HUES48 (cell line): ENCODE results near the gene DGKH.

ENCODE experiments used
- H3K27ac ChIP-seq: one replicate; pipeline ENCODE4 v1.7.0; 2013; ENCODE audit warnings: low read depth, low read length, inconsistent platforms
- H3K27me3 ChIP-seq: 2 replicates; pipeline ENCODE4 v1.6.1; 2013; ENCODE audit warnings: mild to moderate bottlenecking, low read length; ENCODE audit not compliant: control insufficient read depth, insufficient read depth
- H3K36me3 ChIP-seq: 2 replicates; pipeline ENCODE4 v1.6.1; 2013; ENCODE audit warnings: low read length; ENCODE audit not compliant: control insufficient read depth, insufficient read depth
- H3K4me1 ChIP-seq: 2 replicates; pipeline ENCODE4 v1.6.1; 2013; ENCODE audit warnings: mild to moderate bottlenecking, low read length; ENCODE audit not compliant: control insufficient read depth, insufficient read depth
- H3K4me3 ChIP-seq: 2 replicates; pipeline ENCODE4 v1.5.1; 2013; ENCODE audit warnings: mild to moderate bottlenecking, low read depth, low read length
- H3K9ac ChIP-seq: 2 replicates; pipeline ENCODE4 v1.6.1; 2013; ENCODE audit warnings: mild to moderate bottlenecking, low read depth, low read length, moderate library complexity
- H3K9me3 ChIP-seq: 2 replicates; pipeline ENCODE4 v1.6.1; 2013; ENCODE audit warnings: low read length; ENCODE audit not compliant: control insufficient read depth, insufficient read depth

The DGKH gene

DNA sequence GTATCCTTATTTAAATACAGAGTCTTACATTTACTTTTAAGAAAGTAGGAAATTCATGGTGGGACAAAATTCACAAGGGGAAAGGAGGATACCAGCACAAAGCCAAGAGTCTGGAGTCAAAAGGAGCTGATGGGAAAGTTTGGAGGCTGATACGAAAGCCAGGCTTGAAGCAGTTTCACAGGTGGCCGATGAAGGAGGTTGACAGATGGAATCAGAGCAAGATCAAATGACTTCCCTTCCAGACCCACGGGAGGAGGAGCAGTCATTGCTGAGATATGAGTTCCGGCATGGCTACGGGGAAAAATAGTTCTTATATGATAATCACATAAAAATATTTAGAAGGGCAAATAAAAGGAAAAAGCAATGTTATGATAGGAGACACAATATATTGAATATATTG, 65.0 kb downstream of the DGKH start:
- Histone ChIP-seq H3K9me3 (no peaks in the 10 kb centered on the region), H3K4me3 (no peak overlapping the region), H3K36me3 (no peaks in the 10 kb centered on the region), H3K4me1 (peaks cover 5% of the 10 kb centered on the region), H3K27ac (no peak overlapping the region), H3K27me3 (no peaks in the 10 kb centered on the region), H3K9ac (no peak overlapping the region)

DNA sequence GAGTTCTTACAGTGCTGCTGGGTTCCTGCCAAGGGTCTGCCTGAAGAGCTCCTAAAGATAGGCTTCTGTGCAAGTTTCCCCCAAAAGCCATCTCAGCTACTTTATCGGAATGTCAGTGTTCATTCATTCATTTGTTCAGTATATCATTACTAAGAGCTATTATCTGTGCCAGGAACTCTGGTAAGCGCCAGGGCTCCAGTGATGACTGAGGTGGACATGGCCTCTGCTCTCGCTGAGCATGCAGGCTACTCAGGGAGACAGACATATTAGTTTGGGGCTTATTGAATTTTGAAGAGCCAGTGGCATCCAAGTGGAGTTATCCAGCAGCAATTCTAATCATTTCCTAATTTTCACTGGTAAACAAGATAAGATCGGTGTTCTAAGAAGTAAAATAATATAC, 65.8 kb downstream of the DGKH start:
- no peaks in the 10 kb centered on the region for H3K27me3 ChIP-seq
- H3K4me1 ChIP-seq = peaks cover 11% of the 10 kb centered on the region
- no peak overlapping the region for H3K4me3 ChIP-seq
- no peaks in the 10 kb centered on the region for H3K9me3 ChIP-seq
- H3K9ac ChIP-seq = no peak overlapping the region
- no peaks in the 10 kb centered on the region for H3K36me3 ChIP-seq
- no peak overlapping the region for H3K27ac ChIP-seq

DNA sequence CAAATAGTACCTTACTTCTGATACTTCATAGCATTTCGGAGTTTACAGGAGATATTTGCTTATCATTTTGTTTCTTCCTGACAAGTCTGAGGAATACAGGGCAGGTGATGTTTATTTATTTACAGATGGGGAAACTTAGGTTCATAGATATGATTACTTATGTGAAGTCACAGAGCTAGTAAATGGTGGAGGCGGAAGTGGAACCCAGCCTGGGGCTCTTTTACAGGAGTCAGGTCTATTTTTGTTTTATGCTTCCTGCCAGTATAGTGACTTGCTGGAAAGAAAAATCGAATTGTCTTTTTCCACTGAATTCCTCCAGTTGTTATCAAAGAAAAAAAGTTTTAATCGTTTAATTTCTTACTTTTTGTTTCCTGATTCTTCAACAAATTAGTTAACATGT, 66.5 kb downstream of the DGKH start:
- H3K27ac ChIP-seq = no peak overlapping the region
- H3K4me3 ChIP-seq = no peak overlapping the region
- H3K9ac ChIP-seq = no peak overlapping the region
- H3K36me3 ChIP-seq = no peaks in the 10 kb centered on the region
- H3K4me1 ChIP-seq = peaks cover 12% of the 10 kb centered on the region
- no peaks in the 10 kb centered on the region for H3K9me3 ChIP-seq
- no peaks in the 10 kb centered on the region for H3K27me3 ChIP-seq

DNA sequence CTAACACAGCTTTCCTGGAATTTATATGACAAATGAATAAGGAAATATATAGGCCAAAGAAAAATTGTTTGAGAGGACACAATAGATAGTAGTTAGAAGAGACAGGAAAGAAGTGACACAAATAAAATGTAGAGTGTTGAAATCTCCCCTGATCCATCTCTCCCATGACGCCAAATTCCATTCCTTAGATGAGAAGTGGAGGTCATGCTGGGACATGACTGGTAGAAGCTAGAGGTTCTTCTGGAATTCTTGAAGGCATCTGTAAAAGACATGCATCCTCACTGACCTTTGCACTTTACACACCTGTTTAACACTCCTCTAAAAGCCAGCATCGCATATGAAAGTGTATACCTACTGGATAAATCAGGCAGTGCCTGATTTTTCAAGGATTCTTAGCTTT, 67.8 kb downstream of the DGKH start:
- no peak overlapping the region for H3K4me3 ChIP-seq
- peaks cover 7% of the 10 kb centered on the region for H3K4me1 ChIP-seq
- H3K9me3 ChIP-seq = no peaks in the 10 kb centered on the region
- H3K36me3 ChIP-seq = no peaks in the 10 kb centered on the region
- no peak overlapping the region for H3K27ac ChIP-seq
- no peaks in the 10 kb centered on the region for H3K27me3 ChIP-seq
- H3K9ac ChIP-seq = no peak overlapping the region

DNA sequence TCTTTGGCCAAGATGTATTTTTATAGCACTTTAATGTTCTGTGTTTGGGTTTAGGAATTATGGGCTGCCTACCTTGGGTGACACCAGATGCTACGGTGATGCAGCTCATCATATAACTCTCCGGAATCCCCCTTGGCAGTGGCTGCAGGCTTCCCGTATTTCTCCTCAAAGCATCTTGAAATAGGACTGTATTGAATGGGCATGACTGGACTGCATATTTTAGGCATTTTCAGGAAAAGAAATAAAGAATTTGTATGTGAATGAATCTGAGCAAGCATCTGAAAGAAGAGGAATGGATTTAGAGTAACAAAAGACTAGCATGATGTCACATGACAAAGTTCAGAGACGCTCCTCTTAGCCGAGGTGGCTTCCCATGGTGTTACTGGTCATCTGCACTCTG, 70.6 kb downstream of the DGKH start:
- H3K9ac ChIP-seq = no peak overlapping the region
- no peak overlapping the region for H3K27ac ChIP-seq
- H3K36me3 ChIP-seq = no peaks in the 10 kb centered on the region
- no peaks in the 10 kb centered on the region for H3K27me3 ChIP-seq
- H3K9me3 ChIP-seq = no peaks in the 10 kb centered on the region
- H3K4me1 ChIP-seq = peaks cover 7% of the 10 kb centered on the region
- no peak overlapping the region for H3K4me3 ChIP-seq

DNA sequence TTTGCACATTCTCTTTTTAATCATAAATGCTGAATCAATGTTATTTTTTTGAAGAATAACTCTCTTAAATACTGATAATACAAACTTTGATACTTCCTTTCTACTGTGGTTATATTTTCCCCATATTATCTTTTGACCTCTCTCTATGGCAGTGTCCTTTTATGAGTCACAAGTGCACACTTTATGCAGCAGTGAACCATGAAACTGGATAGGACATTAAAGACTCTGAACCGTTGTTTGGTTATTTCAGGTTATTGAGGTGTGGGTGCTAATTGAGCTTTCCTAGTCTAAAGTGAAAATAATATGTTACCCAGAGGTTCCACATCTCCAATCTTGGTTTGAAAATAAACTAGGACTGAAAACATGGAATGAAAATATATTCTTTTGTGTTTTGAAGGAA, 71.4 kb downstream of the DGKH start:
- peaks cover 7% of the 10 kb centered on the region for H3K4me1 ChIP-seq
- H3K9me3 ChIP-seq = no peaks in the 10 kb centered on the region
- no peaks in the 10 kb centered on the region for H3K27me3 ChIP-seq
- H3K9ac ChIP-seq = no peak overlapping the region
- no peak overlapping the region for H3K4me3 ChIP-seq
- no peak overlapping the region for H3K27ac ChIP-seq
- H3K36me3 ChIP-seq = no peaks in the 10 kb centered on the region

DNA sequence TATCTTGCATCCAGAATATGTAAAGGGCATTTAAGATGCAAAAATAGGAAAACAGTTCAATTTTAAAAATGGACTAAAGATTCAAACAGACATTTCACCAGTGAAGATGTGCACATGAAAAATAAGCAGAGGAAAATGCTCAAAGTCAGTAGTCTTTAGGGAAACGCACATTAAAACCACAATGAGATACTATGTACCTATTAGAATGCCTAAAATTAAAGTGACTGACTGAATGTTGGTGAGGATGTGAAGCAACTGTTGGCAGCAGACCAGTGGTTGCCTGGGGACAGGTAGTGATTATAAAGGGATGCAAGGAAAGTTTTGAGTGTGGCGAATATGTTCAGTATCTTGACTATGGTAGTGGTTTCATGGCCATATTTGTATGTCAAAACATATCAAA, 75.2 kb downstream of the DGKH start:
- Histone ChIP-seq H3K4me1 (peaks cover 18% of the 10 kb centered on the region), H3K4me3 (no peak overlapping the region)

DNA sequence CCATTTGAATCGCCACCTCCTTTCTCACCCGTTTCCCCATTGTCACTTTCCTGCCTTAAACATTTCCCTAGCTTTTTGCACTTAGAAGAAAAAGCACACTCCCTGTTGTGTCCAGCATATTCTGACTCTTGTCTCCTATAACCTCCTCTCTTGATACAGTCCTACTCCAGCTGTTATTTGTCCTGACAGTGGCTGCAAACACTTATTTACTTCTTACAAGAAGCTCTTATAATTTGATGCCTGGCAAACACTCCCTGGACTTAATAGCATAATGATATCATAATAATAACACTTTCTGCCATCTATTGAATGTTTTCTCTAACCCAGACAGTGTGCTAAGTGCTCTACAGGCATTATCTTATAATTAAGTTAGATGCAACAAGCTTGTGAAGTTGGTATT, 76.6 kb downstream of the DGKH start:
- Histone ChIP-seq H3K36me3 (no peaks in the 10 kb centered on the region), H3K9me3 (no peaks in the 10 kb centered on the region), H3K9ac (no peak overlapping the region), H3K27me3 (no peaks in the 10 kb centered on the region), H3K27ac (no peak overlapping the region), H3K4me1 (peaks cover 24% of the 10 kb centered on the region), H3K4me3 (no peak overlapping the region)

More for the DNA sequence above, 75.2 kb downstream of the DGKH start:
- Histone ChIP-seq H3K27me3 (no peaks in the 10 kb centered on the region), H3K9ac (no peak overlapping the region), H3K9me3 (no peaks in the 10 kb centered on the region), H3K27ac (no peak overlapping the region), H3K36me3 (no peaks in the 10 kb centered on the region)

DNA sequence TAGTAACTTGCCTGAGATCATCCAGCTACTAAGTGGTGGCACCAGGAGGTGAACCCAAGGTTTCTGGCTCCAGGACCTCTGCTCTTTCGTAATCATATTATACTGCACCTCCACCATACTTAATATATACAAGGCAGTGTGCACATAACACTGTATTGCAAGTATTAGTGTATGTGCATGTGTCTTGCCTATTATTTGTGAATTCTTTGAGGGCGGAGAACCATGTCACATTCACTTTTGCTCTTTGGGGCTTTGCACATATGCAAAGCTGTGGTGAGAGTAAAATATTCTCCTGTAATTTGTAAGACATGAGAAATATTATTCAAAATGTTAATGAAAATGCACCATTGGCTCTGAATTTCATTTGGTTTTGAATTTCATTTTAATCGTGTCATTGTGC, 78.6 kb downstream of the DGKH start:
- H3K27ac ChIP-seq = no peak overlapping the region
- H3K36me3 ChIP-seq = no peaks in the 10 kb centered on the region
- H3K4me3 ChIP-seq = no peak overlapping the region
- H3K9me3 ChIP-seq = no peaks in the 10 kb centered on the region
- H3K4me1 ChIP-seq = peaks cover 26% of the 10 kb centered on the region
- H3K9ac ChIP-seq = no peak overlapping the region
- H3K27me3 ChIP-seq = no peaks in the 10 kb centered on the region

DNA sequence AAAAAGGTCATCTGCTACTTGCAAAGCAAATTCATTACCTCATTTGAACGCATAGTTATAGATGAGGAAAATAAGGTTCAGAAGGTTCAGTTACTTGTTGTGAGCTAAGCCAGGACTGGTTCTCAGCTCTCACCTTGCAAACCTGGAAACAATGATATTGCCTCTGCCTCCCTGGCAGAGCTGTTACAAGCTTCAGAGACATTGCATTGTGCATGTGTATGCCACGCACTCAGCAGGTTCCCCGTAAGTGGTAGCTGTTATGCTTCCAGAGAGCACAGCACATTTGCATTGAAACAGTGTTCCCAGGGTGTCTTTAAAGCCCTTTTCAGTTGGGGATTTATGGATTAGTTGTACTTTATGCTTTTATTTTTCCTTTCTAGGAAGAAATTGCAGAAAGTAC, 80.6 kb downstream of the DGKH start:
- Histone ChIP-seq H3K36me3 (no peaks in the 10 kb centered on the region), H3K9ac (no peak overlapping the region), H3K27me3 (no peaks in the 10 kb centered on the region), H3K9me3 (no peaks in the 10 kb centered on the region), H3K27ac (peak overlapping the region; percentile 47), H3K4me1 (peaks cover 26% of the 10 kb centered on the region), H3K4me3 (no peak overlapping the region)

DNA sequence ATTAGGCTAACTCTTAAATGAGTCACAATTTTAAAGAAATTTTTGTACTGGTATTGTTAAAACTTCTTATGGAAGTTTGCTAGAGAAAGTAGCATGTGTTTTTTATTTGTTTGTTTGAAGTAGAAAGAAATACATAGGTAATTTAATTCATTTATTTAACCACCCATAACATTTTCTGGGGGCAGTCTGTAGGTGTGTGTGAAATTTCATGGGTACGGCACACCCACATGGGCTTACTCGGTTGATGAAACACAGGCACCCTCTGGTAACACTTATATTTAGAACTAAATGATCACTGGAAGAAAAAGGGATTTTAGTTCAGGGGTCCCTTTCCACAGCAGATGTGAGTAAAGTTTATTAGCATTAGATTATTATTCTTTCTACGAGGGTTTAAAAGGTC, 88.1 kb downstream of the DGKH start:
- H3K4me3 ChIP-seq = no peak overlapping the region
- no peaks in the 10 kb centered on the region for H3K9me3 ChIP-seq
- no peak overlapping the region for H3K27ac ChIP-seq
- no peak overlapping the region for H3K9ac ChIP-seq
- H3K36me3 ChIP-seq = no peaks in the 10 kb centered on the region
- H3K4me1 ChIP-seq = no peaks in the 10 kb centered on the region; the same call in 1 of the 2 replicates
- no peaks in the 10 kb centered on the region for H3K27me3 ChIP-seq
